GM12878 (cell line): ENCODE measurements around the gene DDX46. TPM values are rescaled to one million over a fixed set of nuclear protein-coding genes. Genes with fewer than 3 reads are reported as not detected.
A peak's percentile ranks its signal among the peaks of the same experiment; 100 is the strongest.

Experiments used
- CEBPZ ChIP-seq: fragments of 150-350 bp; IDR thresholded peaks from 2 replicates; pipeline ENCODE4 v1.6.1; 2016; ENCODE audit warnings: low read depth, low read length
- CTCF ChIP-seq, 3 experiments: IDR thresholded peaks in 2 of 3; conservative IDR thresholded peaks in 1 of 3; 2 replicates each; pipeline ENCODE4 v1.5.1; 2011; ENCODE audit warnings: low read depth in 3 of 3, low read length in 3 of 3, mild to moderate bottlenecking in 3 of 3, control low read depth in 2 of 3, moderate library complexity in 2 of 3, inconsistent platforms in 1 of 3, mixed read lengths in 1 of 3; ENCODE audit not compliant: control insufficient read depth in 2 of 3, insufficient read depth in 1 of 3; ENCODE audit errors: extremely low read depth in 1 of 3
- HSF1 ChIP-seq: fragments of 150-350 bp; IDR thresholded peaks from 2 replicates; pipeline ENCODE4 v1.6.1; 2014; ENCODE audit warnings: mild to moderate bottlenecking, low read depth, low read length
- IKZF2 ChIP-seq, 2 experiments: fragments of 450-650 bp; IDR thresholded peaks; 2 replicates each; pipeline ENCODE4 v1.6.1; 2017; ENCODE audit warnings: mild to moderate bottlenecking in 2 of 2, moderate library complexity in 2 of 2
- RAD21 ChIP-seq: IDR thresholded peaks from 2 replicates; pipeline ENCODE4 v1.6.1; 2011; ENCODE audit warnings: mild to moderate bottlenecking, low read depth, low read length, moderate library complexity; ENCODE audit not compliant: insufficient read depth
- ZNF384 ChIP-seq: IDR thresholded peaks from 2 replicates; pipeline ENCODE4 v1.6.1; 2012; ENCODE audit warnings: low read depth, mild to moderate bottlenecking, low read length, improper control_type of control experiment, borderline replicate concordance
- polyA plus RNA-seq, 11 experiments: library from polyadenylated mRNA; depleted of rRNA in 4 of 11; unstranded in 6 of 11; stranded (reverse) in 5 of 11; fragments of >200 nt; fragmentation: Nextera tagmentation in 4 of 11; fragmentation: Illumina TruSeq in 1 of 11; extraction: Ambion mirVana in 4 of 11; extraction: Trizol in 1 of 11; gene quantifications; 1 replicate in 1 of 11; 2 replicates in 10 of 11; pipeline versions ENCODE4 v1.2.1 to v1.2.3, GENCODE V29; 2011 to 2016; ENCODE audit warnings: inconsistent platforms in 2 of 11, missing spikeins in 2 of 11, low read depth in 1 of 11
- total RNA-seq, 4 experiments: library from RNA; depleted of rRNA in 3 of 4; stranded (reverse); fragments of >200 nt in 3 of 4; fragmentation: Illumina TruSeq in 1 of 4; extraction: Trizol in 1 of 4; gene quantifications; 2 replicates each; pipeline versions ENCODE4 v1.2.1 to v1.2.3, GENCODE V29; 2013 to 2021

Gene DDX46
- total and polyA plus RNA-seq, 10 of the 15 experiments (the other 5 are each of a cell fraction or from before 2014, with no cell fraction given), result 23.0 to 77.1 (median 42.2) TPM

GRCh38 chr5:134738963-134739661 lies 19.5 kb upstream of the DDX46 start (continued):
- TF ChIP-seq CEBPZ, result no peak
- TF ChIP-seq RAD21, result 0 out of 2 replicates have a peak, but pooled peaks have one; percentile 17
- peak in 2 of 3 experiments; percentile 21 to 24; a peak in 3 of 6 replicates for TF ChIP-seq CTCF (IDR thresholded peaks at IDR 0.05 in 2 of 3, conservative IDR thresholded peaks at IDR 0.05 in 1 of 3; ENCODE audit: control insufficient read depth in 2 of 3, extremely low read depth in 1 of 3, insufficient read depth in 1 of 3, low read depth in 3 of 3, low read length in 3 of 3)
- peak; percentile 23 to 68; a peak in 3 of 4 replicates for TF ChIP-seq IKZF2 (IDR thresholded peaks at IDR 0.05)
- no peak for TF ChIP-seq HSF1
- peak; percentile 38; the same call in 1 of the 2 replicates for TF ChIP-seq ZNF384
